ENCODE data around the gene DGLUCY.
"Not testable (repeated sequence)": the region's sequence is repeated elsewhere in the genome, so short reads cannot be mapped to it uniquely, and the experiment has no call there.

Gene DGLUCY

GRCh38 chr14:91214306-91214705 is 100.4 kb downstream of the DGLUCY start:
- no peak for DNase-seq

GRCh38 chr14:91215381-91215780 is 101.5 kb downstream of the DGLUCY start:
- DNase-seq: no peak

GRCh38 chr14:91216731-91217226 is 102.9 kb downstream of the DGLUCY start:
- DNase-seq: no peak

GRCh38 chr14:91218014-91218413 is 104.1 kb downstream of the DGLUCY start:
- no peak for DNase-seq

- DNase-seq: no peak
Observed at GRCh38 chr14:91219517-91220389, 105.9 kb downstream of the DGLUCY start.

- no peak for DNase-seq
Observed at GRCh38 chr14:91220581-91221000, 106.7 kb downstream of the DGLUCY start.

GRCh38 chr14:91221270-91221669 is 107.4 kb downstream of the DGLUCY start:
- no peak for DNase-seq

- peak; percentile 73 for DNase-seq
Observed at GRCh38 chr14:91223028-91223783, 109.3 kb downstream of the DGLUCY start.

- no peak for DNase-seq
Observed at GRCh38 chr14:91225025-91225424, 111.2 kb downstream of the DGLUCY start.

- not testable (repeated sequence) for DNase-seq
Observed at GRCh38 chr14:91226360-91226759, 112.5 kb downstream of the DGLUCY start.

GRCh38 chr14:91227183-91227628 is 113.3 kb downstream of the DGLUCY start:
- DNase-seq: no peak

- peak; percentile 80 for DNase-seq
Observed at GRCh38 chr14:91228112-91229004, 114.5 kb downstream of the DGLUCY start.

GRCh38 chr14:91229005-91229382 is 115.1 kb downstream of the DGLUCY start:
- no peak for DNase-seq

- peak; percentile 78 for DNase-seq
Observed at GRCh38 chr14:91229743-91230200, 115.9 kb downstream of the DGLUCY start.

- peak; percentile 33 for DNase-seq
Observed at GRCh38 chr14:91230397-91231035, 116.6 kb downstream of the DGLUCY start.

GRCh38 chr14:91231446-91231845 is 117.6 kb downstream of the DGLUCY start:
- DNase-seq: peak; percentile 36

GRCh38 chr14:91232052-91232451 is 118.2 kb downstream of the DGLUCY start:
- DNase-seq: no peak

- no peak for DNase-seq
Observed at GRCh38 chr14:91232603-91233002, 118.7 kb downstream of the DGLUCY start.

GRCh38 chr14:91233936-91234790 is 120.3 kb downstream of the DGLUCY start:
- no peak for DNase-seq

GRCh38 chr14:91234791-91235114 is 120.9 kb downstream of the DGLUCY start:
- no peak for DNase-seq

GRCh38 chr14:91235841-91236240 is 122.0 kb downstream of the DGLUCY start:
- DNase-seq: no peak
